Spleen (tissue), 11 donors: ENCODE data around the gene STAMBP. TPM values are rescaled to one million over a fixed set of nuclear protein-coding genes. Genes with fewer than 3 reads are reported as not detected.

ENCODE experiments used
- DNase-seq: peaks from one replicate; pipeline ENCODE4 v3.0.0-alpha.2; 2020
- H3K27ac ChIP-seq, 8 donors: fragments of 200-600 bp; sonication (generic) in 7 of 8; 1 replicate in 4 of 8; 2 replicates in 4 of 8; pipeline versions ENCODE4 v1.5.0 to v1.8.0; 2016 to 2021; ENCODE audit warnings: inconsistent platforms in 4 of 8, mild to moderate bottlenecking in 4 of 8, moderate library complexity in 1 of 8
- H3K27me3 ChIP-seq, 7 donors: fragments of 200-600 bp; sonication (generic) in 6 of 7; replicated peaks in 1 of 7; 1 replicate in 4 of 7; 2 replicates in 3 of 7; pipeline versions ENCODE4 v1.5.0 to v1.8.0; 2016 to 2021; ENCODE audit warnings: inconsistent platforms in 3 of 7, mild to moderate bottlenecking in 1 of 7
- H3K36me3 ChIP-seq, 6 donors: fragments of 200-600 bp; sonication (generic) in 5 of 6; 1 replicate in 4 of 6; 2 replicates in 2 of 6; pipeline versions ENCODE4 v1.5.0 to v1.8.0; 2016 to 2021; ENCODE audit warnings: inconsistent platforms in 2 of 6
- H3K4me1 ChIP-seq, 6 donors: fragments of 200-600 bp; sonication (generic) in 5 of 6; 1 replicate in 3 of 6; 2 replicates in 3 of 6; pipeline versions ENCODE4 v1.5.0 to v1.8.0; 2016 to 2021; ENCODE audit warnings: inconsistent platforms in 3 of 6
- H3K4me3 ChIP-seq, 8 donors: fragments of 200-600 bp; sonication (generic) in 7 of 8; 1 replicate in 4 of 8; 2 replicates in 4 of 8; pipeline versions ENCODE4 v1.5.0 to v1.8.0; 2016 to 2021; ENCODE audit warnings: inconsistent platforms in 4 of 8, mild to moderate bottlenecking in 4 of 8, moderate library complexity in 2 of 8
- H3K9me3 ChIP-seq, 8 donors: fragments of 200-600 bp; sonication (generic) in 7 of 8; 1 replicate in 4 of 8; 2 replicates in 4 of 8; pipeline versions ENCODE4 v1.5.0 to v1.8.0; 2016 to 2021; ENCODE audit warnings: inconsistent platforms in 4 of 8
- POLR2A ChIP-seq, 3 donors: fragments of 450-650 bp; IDR thresholded peaks; one replicate each; pipeline ENCODE4 v1.5.1; 2017; ENCODE audit warnings: antibody characterized with exemption in 3 of 3, mild to moderate bottlenecking in 1 of 3
- POLR2AphosphoS5 ChIP-seq, 3 donors: sonication (generic); formaldehyde crosslinking; IDR thresholded peaks; one replicate each; pipeline ENCODE4 v1.5.1; 2017; ENCODE audit warnings: antibody characterized with exemption in 3 of 3
- WGBS, 5 donors: extraction: QIAGEN DNeasy Blood & Tissue Kit in 3 of 5; methylation state at CpG; one replicate each; pipeline versions ENCODE4 v1.1.5 to v1.1.7; 2013 to 2018; 5-methylcytosine and 5-hydroxymethylcytosine counted together
- intact Hi-C: fragments of 100-400 bp; cut with DNase I; formaldehyde crosslinking; loops from one replicate; pipeline ENCODE4 v1.15.0; 2023; ENCODE audit warnings: low total_unique reads
- polyA plus RNA-seq, 3 donors: library from polyadenylated mRNA; stranded (reverse); fragments of 200-250 nt; gene quantifications; one replicate each; pipeline ENCODE4 v1.2.1, GENCODE V29; 2013
- total RNA-seq, 7 donors: library from RNA; depleted of rRNA in 3 of 7; stranded (reverse); fragments of >200 nt in 3 of 7; fragmentation: NEBNext Ultra II Directional in 4 of 7; extraction: Animal tissue kit (Norgen Biotek cat#: 25700) in 4 of 7; gene quantifications; one replicate each; pipeline versions ENCODE4 v1.1.0 to v1.2.1, GENCODE V29; 2016 to 2021
- TF ChIP-seq, protein P1 (sequence below), 11 experiments: fragments of 200-600 bp in 7 of 11; fragments of 450-650 bp in 4 of 11; sonication (generic) in 4 of 11; IDR thresholded peaks in 8 of 11; conservative IDR thresholded peaks in 3 of 11; 1 replicate in 7 of 11; 2 replicates in 4 of 11; pipeline versions ENCODE4 v1.4.0 to v1.8.0; 2016 to 2021; ENCODE audit warnings: antibody characterized with exemption in 11 of 11, inconsistent platforms in 4 of 11, mild to moderate bottlenecking in 1 of 11
- donor health status: healthy with polysubstance abuse.
- donor health status: DM: no; HTN: no; CAD: no; lungs with moderate emphysema.
- donor health status: DM: no; HTN: no; CAD: no.
- donor health status: Bipolar disorder and iron deficiency.
- donor health status: healthy.
- donor health status: DM: no; HTN: no; CAD: no.
- donor health status: DM: yes; HTN: yes; CAD: no.

The STAMBP gene
- total and polyA plus RNA-seq, 10 donors, result 19.5 to 35.1 (median 28.1) TPM

DNA sequence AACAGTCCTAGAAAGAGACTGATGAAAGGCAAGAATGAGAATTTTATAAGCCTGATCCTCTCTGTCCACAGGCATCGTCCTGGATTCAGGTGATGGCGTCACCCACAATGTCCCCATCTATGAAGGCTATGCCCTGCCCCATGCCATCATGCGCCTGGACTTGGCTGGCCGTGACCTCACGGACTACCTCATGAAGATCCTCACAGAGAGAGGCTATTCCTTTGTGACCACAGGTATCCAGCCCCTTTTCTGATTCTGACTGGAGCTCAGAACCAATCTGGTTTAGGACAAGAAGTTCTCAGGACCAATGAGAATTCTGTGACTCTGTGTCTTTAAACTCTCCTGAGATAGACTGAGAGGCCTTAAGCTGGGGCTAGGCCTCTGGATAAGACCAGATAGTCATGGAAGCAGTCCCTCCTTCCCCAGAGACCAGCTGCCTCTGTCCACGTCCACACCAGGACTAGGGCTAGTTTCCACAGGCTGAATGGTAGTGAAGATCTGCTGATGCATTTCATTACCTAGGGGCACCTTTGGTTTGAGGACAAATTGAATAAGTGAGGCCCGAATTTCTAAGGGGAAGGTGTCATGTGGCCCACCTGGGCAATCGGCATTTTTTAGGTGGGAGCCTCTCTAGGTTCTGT, 84.8 kb downstream of the STAMBP start:
- Histone ChIP-seq H3K9me3 (no peaks in the 10 kb centered on the region), H3K27ac (no peak overlapping the region), H3K4me1 (no peaks in the 10 kb centered on the region), H3K27me3 (no peaks in the 10 kb centered on the region), H3K4me3 (no peak overlapping the region), H3K36me3 (no peaks in the 10 kb centered on the region)
- WGBS, 5 donors, result 93 to 94% (median 94%) methylated on average over 7 to 8 of the region's 8 CpGs
- no peak for TF ChIP-seq POLR2AphosphoS5 (IDR thresholded peaks at IDR 0.05)
- TF ChIP-seq, protein P1, sequence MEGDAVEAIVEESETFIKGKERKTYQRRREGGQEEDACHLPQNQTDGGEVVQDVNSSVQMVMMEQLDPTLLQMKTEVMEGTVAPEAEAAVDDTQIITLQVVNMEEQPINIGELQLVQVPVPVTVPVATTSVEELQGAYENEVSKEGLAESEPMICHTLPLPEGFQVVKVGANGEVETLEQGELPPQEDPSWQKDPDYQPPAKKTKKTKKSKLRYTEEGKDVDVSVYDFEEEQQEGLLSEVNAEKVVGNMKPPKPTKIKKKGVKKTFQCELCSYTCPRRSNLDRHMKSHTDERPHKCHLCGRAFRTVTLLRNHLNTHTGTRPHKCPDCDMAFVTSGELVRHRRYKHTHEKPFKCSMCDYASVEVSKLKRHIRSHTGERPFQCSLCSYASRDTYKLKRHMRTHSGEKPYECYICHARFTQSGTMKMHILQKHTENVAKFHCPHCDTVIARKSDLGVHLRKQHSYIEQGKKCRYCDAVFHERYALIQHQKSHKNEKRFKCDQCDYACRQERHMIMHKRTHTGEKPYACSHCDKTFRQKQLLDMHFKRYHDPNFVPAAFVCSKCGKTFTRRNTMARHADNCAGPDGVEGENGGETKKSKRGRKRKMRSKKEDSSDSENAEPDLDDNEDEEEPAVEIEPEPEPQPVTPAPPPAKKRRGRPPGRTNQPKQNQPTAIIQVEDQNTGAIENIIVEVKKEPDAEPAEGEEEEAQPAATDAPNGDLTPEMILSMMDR (IDR thresholded peaks at IDR 0.05 in 8 of 11, conservative IDR thresholded peaks at IDR 0.05 in 3 of 11), result no peak
- TF ChIP-seq POLR2A (IDR thresholded peaks at IDR 0.05), result no peak
- DNase-seq, result no peak
- intact Hi-C loops, result no loop called here

DNA sequence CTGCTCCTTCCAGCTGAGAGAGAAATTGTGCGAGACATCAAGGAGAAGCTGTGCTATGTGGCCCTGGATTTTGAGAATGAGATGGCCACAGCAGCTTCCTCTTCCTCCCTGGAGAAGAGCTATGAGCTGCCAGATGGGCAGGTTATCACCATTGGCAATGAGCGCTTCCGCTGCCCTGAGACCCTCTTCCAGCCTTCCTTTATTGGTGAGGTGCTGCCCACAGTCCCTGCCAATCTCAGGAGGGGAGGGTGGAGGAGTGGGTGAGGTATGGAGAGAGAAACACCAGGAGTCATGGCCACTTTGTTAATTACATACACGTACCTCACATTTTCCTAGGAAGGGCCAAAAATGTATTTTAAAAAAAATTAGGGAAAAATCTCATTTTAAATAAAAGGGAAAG, 85.9 kb downstream of the STAMBP start:
- WGBS, 5 donors, result 78 to 87% (median 83%) methylated on average over 4 of the region's 4 CpGs
- no peak for DNase-seq
- TF ChIP-seq POLR2A (IDR thresholded peaks at IDR 0.05) (no peak), POLR2AphosphoS5 (IDR thresholded peaks at IDR 0.05) (no peak)
- TF ChIP-seq, protein P1 (IDR thresholded peaks at IDR 0.05 in 8 of 11, conservative IDR thresholded peaks at IDR 0.05 in 3 of 11), result no peak
- H3K27ac ChIP-seq, result no peak overlapping the region
- H3K9me3 ChIP-seq, result no peaks in the 10 kb centered on the region
- no peaks in the 10 kb centered on the region for H3K4me1 ChIP-seq
- H3K27me3 ChIP-seq, result no peaks in the 10 kb centered on the region
- no peak overlapping the region for H3K4me3 ChIP-seq
- H3K36me3 ChIP-seq, result no peaks in the 10 kb centered on the region
- intact Hi-C loops, result no loop called here

DNA sequence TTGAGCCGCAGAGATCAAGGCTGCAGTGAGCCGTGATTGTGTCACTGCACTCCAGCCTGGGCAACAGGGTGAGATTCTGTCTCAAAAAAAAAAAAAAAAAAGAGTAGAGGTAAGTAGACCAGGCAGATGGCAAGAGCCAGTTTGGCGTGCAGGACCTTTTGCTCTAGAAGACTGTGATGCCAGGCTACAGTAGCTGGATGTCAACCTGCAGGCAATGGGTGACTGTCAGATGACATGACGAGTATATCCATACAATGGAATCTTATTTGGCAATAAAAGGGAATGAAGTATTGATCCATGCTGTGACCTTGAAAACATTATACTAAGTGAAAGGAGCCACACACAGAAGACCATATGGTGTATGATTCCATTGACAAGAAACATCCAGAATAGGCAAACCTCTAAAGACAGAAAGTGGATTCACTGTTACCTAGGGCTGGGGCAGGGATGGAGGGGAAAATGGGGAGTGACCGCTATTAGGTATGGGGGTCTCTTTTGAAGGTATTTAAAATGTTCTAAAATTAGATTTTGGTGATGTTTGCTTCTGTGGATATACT, 86.8 kb downstream of the STAMBP start:
- TF ChIP-seq, protein P1 (IDR thresholded peaks at IDR 0.05 in 8 of 11, conservative IDR thresholded peaks at IDR 0.05 in 3 of 11), result no peak
- no peak for TF ChIP-seq POLR2A (IDR thresholded peaks at IDR 0.05)
- TF ChIP-seq POLR2AphosphoS5 (IDR thresholded peaks at IDR 0.05), result no peak
- Histone ChIP-seq H3K4me3 (no peak overlapping the region), H3K4me1 (no peaks in the 10 kb centered on the region), H3K27ac (no peak overlapping the region), H3K36me3 (no peaks in the 10 kb centered on the region), H3K27me3 (no peaks in the 10 kb centered on the region), H3K9me3 (no peaks in the 10 kb centered on the region)
- DNase-seq, result no peak
- 92 to 96% (median 93%) methylated on average over 5 of the region's 5 CpGs for WGBS, 5 donors
- intact Hi-C loops, result no loop called here

DNA sequence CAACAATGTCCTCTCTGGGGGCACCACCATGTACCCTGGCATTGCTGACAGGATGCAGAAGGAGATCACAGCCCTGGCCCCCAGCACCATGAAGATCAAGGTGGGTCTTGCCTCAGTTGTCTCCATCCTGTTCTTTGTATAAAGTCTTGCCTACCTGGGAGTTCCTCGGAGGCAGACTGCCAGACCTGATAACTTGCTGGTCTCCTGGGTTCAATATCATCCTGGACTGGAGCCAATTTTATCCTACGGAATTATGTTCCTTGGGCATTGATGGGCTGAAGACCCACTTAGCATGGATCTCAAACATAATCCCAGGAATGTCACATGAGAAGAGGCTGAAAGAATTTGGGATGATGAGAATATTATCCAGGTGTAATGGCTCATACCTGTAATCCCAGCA, 87.9 kb downstream of the STAMBP start:
- Histone ChIP-seq H3K4me1 (peaks cover 0 to 9% (median 0%) of the 10 kb centered on the region in 6 donors), H3K27me3 (peaks cover 0 to 9% (median 0%) of the 10 kb centered on the region in 7 donors), H3K27ac (no peak overlapping the region), H3K9me3 (no peaks in the 10 kb centered on the region), H3K36me3 (no peaks in the 10 kb centered on the region), H3K4me3 (no peak overlapping the region)
- TF ChIP-seq POLR2AphosphoS5 (IDR thresholded peaks at IDR 0.05) (no peak), POLR2A (IDR thresholded peaks at IDR 0.05) (no peak)
- TF ChIP-seq, protein P1 (IDR thresholded peaks at IDR 0.05 in 8 of 11, conservative IDR thresholded peaks at IDR 0.05 in 3 of 11), result no peak
- 44 to 93% (median 50%) methylated on average over 2 of the region's 2 CpGs for WGBS, 5 donors
- DNase-seq, result no peak
- intact Hi-C loops, result no loop called here
